ENCODE measurements around the gene ERF.

DNA sequence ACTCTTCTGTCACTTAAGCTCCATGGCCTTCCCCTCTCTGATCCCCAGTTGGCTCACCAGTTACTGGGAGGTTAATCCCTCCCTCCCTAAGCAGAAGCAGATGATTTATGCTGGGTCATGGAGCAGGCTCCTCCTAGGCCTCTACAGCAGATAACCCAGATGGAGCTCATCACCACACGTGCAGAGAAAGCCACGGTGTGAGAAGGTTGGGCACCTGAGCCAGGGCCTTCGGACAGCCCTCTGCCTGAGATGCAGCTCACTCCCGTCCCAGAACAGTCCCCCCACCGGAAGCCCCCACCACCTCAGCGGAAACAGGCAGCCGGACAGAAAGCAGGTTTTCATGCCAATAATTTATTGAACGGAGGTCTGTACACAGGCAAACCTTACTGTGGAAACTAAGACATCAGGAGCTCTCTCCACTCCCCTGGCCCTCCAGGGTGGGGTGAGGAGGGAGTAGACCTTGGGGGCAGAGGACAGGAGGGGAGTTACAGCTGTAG is 25.0 kb downstream of the ERF start:
- TF ChIP-seq, protein P1, sequence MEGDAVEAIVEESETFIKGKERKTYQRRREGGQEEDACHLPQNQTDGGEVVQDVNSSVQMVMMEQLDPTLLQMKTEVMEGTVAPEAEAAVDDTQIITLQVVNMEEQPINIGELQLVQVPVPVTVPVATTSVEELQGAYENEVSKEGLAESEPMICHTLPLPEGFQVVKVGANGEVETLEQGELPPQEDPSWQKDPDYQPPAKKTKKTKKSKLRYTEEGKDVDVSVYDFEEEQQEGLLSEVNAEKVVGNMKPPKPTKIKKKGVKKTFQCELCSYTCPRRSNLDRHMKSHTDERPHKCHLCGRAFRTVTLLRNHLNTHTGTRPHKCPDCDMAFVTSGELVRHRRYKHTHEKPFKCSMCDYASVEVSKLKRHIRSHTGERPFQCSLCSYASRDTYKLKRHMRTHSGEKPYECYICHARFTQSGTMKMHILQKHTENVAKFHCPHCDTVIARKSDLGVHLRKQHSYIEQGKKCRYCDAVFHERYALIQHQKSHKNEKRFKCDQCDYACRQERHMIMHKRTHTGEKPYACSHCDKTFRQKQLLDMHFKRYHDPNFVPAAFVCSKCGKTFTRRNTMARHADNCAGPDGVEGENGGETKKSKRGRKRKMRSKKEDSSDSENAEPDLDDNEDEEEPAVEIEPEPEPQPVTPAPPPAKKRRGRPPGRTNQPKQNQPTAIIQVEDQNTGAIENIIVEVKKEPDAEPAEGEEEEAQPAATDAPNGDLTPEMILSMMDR (IDR thresholded peaks at IDR 0.05; ENCODE audit: poor library complexity): no peak
- TF ChIP-seq EZH2phosphoT487 (IDR thresholded peaks at IDR 0.05; ENCODE audit: low read depth, severe bottlenecking, unreplicated experiment): no peak
